Measurements from ENCODE around the gene CACNA1C. TPM values are rescaled to one million over a fixed set of nuclear protein-coding genes. Genes with fewer than 3 reads are reported as not detected.

CACNA1C gene
- total RNA-seq, 5 donors from 2014 or later (not counting 1 experiment from before 2014, with no cell fraction given), result 0.10 to 0.26 (median 0.16) TPM

GRCh38 chr12:2562400-2562799 is 509.6 kb downstream of the CACNA1C start:
- WGBS (ENCODE audit: insufficient coverage), result 71% methylated on average over 1 of the region's 3 CpGs

GRCh38 chr12:2563709-2564108 is 510.9 kb downstream of the CACNA1C start:
- no peaks in the 10 kb centered on the region for H3K4me1 ChIP-seq (ENCODE audit: control insufficient read depth in 1 of 2, extremely low read depth in 1 of 2, insufficient read depth in 2 of 2, low read length in 2 of 2)
- ChIA-PET CTCF (no interaction called here), POLR2A (no interaction called here)
- H3K27ac Mint-ChIP-seq, result no peak overlapping the region
- ATAC-seq (replicated peaks in 1 of 4), result no peak
- H3K4me3 Mint-ChIP-seq, result no peak overlapping the region
- no peak overlapping the region for H3K4me3 ChIP-seq (ENCODE audit: control insufficient read depth in 1 of 2, extremely low read depth in 1 of 2, low read length in 1 of 2)
- no peaks in the 10 kb centered on the region for H3K36me3 ChIP-seq (ENCODE audit: control insufficient read depth in 2 of 2, extremely low read depth in 1 of 2, insufficient read depth in 1 of 2, low read length in 1 of 2)
- no peak for DNase-seq
- H3K27me3 Mint-ChIP-seq, result peaks cover 0 to 6% of the 10 kb centered on the region in 2 donors
- H3K27me3 ChIP-seq (replicated peaks in 1 of 2; ENCODE audit: control insufficient read depth in 2 of 2, extremely low read depth in 1 of 2, insufficient read depth in 2 of 2, low read length in 1 of 2), result peaks cover 0 to 19% of the 10 kb centered on the region in 2 experiments
- no peaks in the 10 kb centered on the region for H3K9me3 ChIP-seq
- H3K36me3 Mint-ChIP-seq, result no peaks in the 10 kb centered on the region
- H3K4me1 Mint-ChIP-seq, result no peaks in the 10 kb centered on the region
- H3K27ac ChIP-seq (ENCODE audit: low read length), result no peak overlapping the region
- 88% methylated on average over 3 of the region's 6 CpGs for WGBS (ENCODE audit: insufficient coverage)
- H3K9me3 Mint-ChIP-seq, result no peaks in the 10 kb centered on the region

More at GRCh38 chr12:2562400-2562799, 509.6 kb downstream of the CACNA1C start:
- Histone ChIP-seq H3K27ac (ENCODE audit: low read length) (no peak overlapping the region), H3K4me3 (ENCODE audit: control insufficient read depth in 1 of 2, extremely low read depth in 1 of 2, low read length in 1 of 2) (no peak overlapping the region), H3K27me3 (replicated peaks in 1 of 2; ENCODE audit: control insufficient read depth in 2 of 2, extremely low read depth in 1 of 2, insufficient read depth in 2 of 2, low read length in 1 of 2) (peaks cover 0 to 25% of the 10 kb centered on the region in 2 experiments), H3K9me3 (no peaks in the 10 kb centered on the region), H3K36me3 (ENCODE audit: control insufficient read depth in 2 of 2, extremely low read depth in 1 of 2, insufficient read depth in 1 of 2, low read length in 1 of 2) (no peaks in the 10 kb centered on the region), H3K4me1 (ENCODE audit: control insufficient read depth in 1 of 2, extremely low read depth in 1 of 2, insufficient read depth in 2 of 2, low read length in 2 of 2) (no peaks in the 10 kb centered on the region)
- ChIA-PET POLR2A (interaction anchor here in 1 of 2 donors (0.6 kb wide), 1 partner anchor 14 kb away, joined by 3 read pairs; no protein-coding TSS in a partner anchor), CTCF (no interaction called here)
- no peaks in the 10 kb centered on the region for H3K36me3 Mint-ChIP-seq
- peaks cover 4 to 9% of the 10 kb centered on the region in 2 donors for H3K27me3 Mint-ChIP-seq
- ATAC-seq (replicated peaks in 1 of 4), result no peak
- H3K27ac Mint-ChIP-seq, result no peak overlapping the region
- no peak for DNase-seq
- H3K4me3 Mint-ChIP-seq, result no peak overlapping the region
- no peaks in the 10 kb centered on the region for H3K9me3 Mint-ChIP-seq
- no peaks in the 10 kb centered on the region for H3K4me1 Mint-ChIP-seq

- no peak overlapping the region for H3K27ac Mint-ChIP-seq
- no peaks in the 10 kb centered on the region for H3K9me3 Mint-ChIP-seq
- no peaks in the 10 kb centered on the region for H3K36me3 Mint-ChIP-seq
- no peaks in the 10 kb centered on the region for H3K4me1 ChIP-seq (ENCODE audit: control insufficient read depth in 1 of 2, extremely low read depth in 1 of 2, insufficient read depth in 2 of 2, low read length in 2 of 2)
- no peaks in the 10 kb centered on the region for H3K4me1 Mint-ChIP-seq
- peaks cover 0 to 19% of the 10 kb centered on the region in 2 experiments for H3K27me3 ChIP-seq (replicated peaks in 1 of 2; ENCODE audit: control insufficient read depth in 2 of 2, extremely low read depth in 1 of 2, insufficient read depth in 2 of 2, low read length in 1 of 2)
- H3K27ac ChIP-seq (ENCODE audit: low read length), result no peak overlapping the region
- no peak overlapping the region for H3K4me3 ChIP-seq (ENCODE audit: control insufficient read depth in 1 of 2, extremely low read depth in 1 of 2, low read length in 1 of 2)
- peaks cover 4 to 6% of the 10 kb centered on the region in 2 donors for H3K27me3 Mint-ChIP-seq
- 89% methylated on average over 12 of the region's 12 CpGs for WGBS (ENCODE audit: insufficient coverage)
- POLR2A ChIA-PET, result no interaction called here
- H3K9me3 ChIP-seq, result no peaks in the 10 kb centered on the region
- DNase-seq (no peak), ATAC-seq (replicated peaks in 1 of 4) (no peak)
- H3K36me3 ChIP-seq (ENCODE audit: control insufficient read depth in 2 of 2, extremely low read depth in 1 of 2, insufficient read depth in 1 of 2, low read length in 1 of 2), result no peaks in the 10 kb centered on the region
- CTCF ChIA-PET, result no interaction called here
- no peak overlapping the region for H3K4me3 Mint-ChIP-seq
These were observed 513.4 kb downstream of the CACNA1C start for GRCh38 chr12:2566161-2566560.

GRCh38 chr12:2567711-2568110 is 514.9 kb downstream of the CACNA1C start:
- H3K27me3 Mint-ChIP-seq, result peaks cover 5 to 6% of the 10 kb centered on the region in 2 donors
- H3K4me3 ChIP-seq (ENCODE audit: control insufficient read depth in 1 of 2, extremely low read depth in 1 of 2, low read length in 1 of 2), result no peak overlapping the region
- no peaks in the 10 kb centered on the region for H3K4me1 Mint-ChIP-seq
- no peak overlapping the region for H3K27ac Mint-ChIP-seq
- H3K4me1 ChIP-seq (ENCODE audit: control insufficient read depth in 1 of 2, extremely low read depth in 1 of 2, insufficient read depth in 2 of 2, low read length in 2 of 2), result no peaks in the 10 kb centered on the region
- 87% methylated on average over 4 of the region's 4 CpGs for WGBS (ENCODE audit: insufficient coverage)
- ATAC-seq (replicated peaks in 1 of 4) (no peak), DNase-seq (no peak)
- peaks cover 0 to 19% of the 10 kb centered on the region in 2 experiments for H3K27me3 ChIP-seq (replicated peaks in 1 of 2; ENCODE audit: control insufficient read depth in 2 of 2, extremely low read depth in 1 of 2, insufficient read depth in 2 of 2, low read length in 1 of 2)
- H3K9me3 Mint-ChIP-seq, result no peaks in the 10 kb centered on the region
- no peak overlapping the region for H3K27ac ChIP-seq (ENCODE audit: low read length)
- no peaks in the 10 kb centered on the region for H3K9me3 ChIP-seq
- POLR2A ChIA-PET, result no interaction called here
- no peak overlapping the region for H3K4me3 Mint-ChIP-seq
- CTCF ChIA-PET, result no interaction called here
- H3K36me3 Mint-ChIP-seq, result no peaks in the 10 kb centered on the region
- H3K36me3 ChIP-seq (ENCODE audit: control insufficient read depth in 2 of 2, extremely low read depth in 1 of 2, insufficient read depth in 1 of 2, low read length in 1 of 2), result no peaks in the 10 kb centered on the region

- Histone ChIP-seq H3K27me3 (replicated peaks in 1 of 2; ENCODE audit: control insufficient read depth in 2 of 2, extremely low read depth in 1 of 2, insufficient read depth in 2 of 2, low read length in 1 of 2) (peaks cover 0 to 26% of the 10 kb centered on the region in 2 experiments), H3K36me3 (ENCODE audit: control insufficient read depth in 2 of 2, extremely low read depth in 1 of 2, insufficient read depth in 1 of 2, low read length in 1 of 2) (no peaks in the 10 kb centered on the region), H3K4me1 (ENCODE audit: control insufficient read depth in 1 of 2, extremely low read depth in 1 of 2, insufficient read depth in 2 of 2, low read length in 2 of 2) (no peaks in the 10 kb centered on the region), H3K27ac (ENCODE audit: low read length) (no peak overlapping the region), H3K4me3 (ENCODE audit: control insufficient read depth in 1 of 2, extremely low read depth in 1 of 2, low read length in 1 of 2) (no peak overlapping the region), H3K9me3 (no peaks in the 10 kb centered on the region)
- Mint-ChIP-seq H3K27me3 (peaks cover 15 to 16% of the 10 kb centered on the region in 2 donors), H3K27ac (no peak overlapping the region), H3K4me3 (no peak overlapping the region), H3K4me1 (no peaks in the 10 kb centered on the region), H3K9me3 (no peaks in the 10 kb centered on the region), H3K36me3 (no peaks in the 10 kb centered on the region)
- DNase-seq (no peak), ATAC-seq (replicated peaks in 1 of 4) (no peak)
- POLR2A ChIA-PET, result no interaction called here
- CTCF ChIA-PET, result no interaction called here
- 100% methylated on average over 1 of the region's 7 CpGs for WGBS (ENCODE audit: insufficient coverage)
These were observed 517.8 kb downstream of the CACNA1C start for GRCh38 chr12:2570562-2570961.

GRCh38 chr12:2574355-2574935 is 521.7 kb downstream of the CACNA1C start:
- H3K36me3 ChIP-seq (ENCODE audit: control insufficient read depth in 2 of 2, extremely low read depth in 1 of 2, insufficient read depth in 1 of 2, low read length in 1 of 2), result no peaks in the 10 kb centered on the region
- ChIA-PET CTCF (no interaction called here), POLR2A (no interaction called here)
- Mint-ChIP-seq H3K4me3 (no peak overlapping the region), H3K9me3 (no peaks in the 10 kb centered on the region), H3K27ac (no peak overlapping the region), H3K4me1 (no peaks in the 10 kb centered on the region), H3K27me3 (peaks cover 14 to 15% of the 10 kb centered on the region in 2 donors), H3K36me3 (no peaks in the 10 kb centered on the region)
- ATAC-seq (replicated peaks in 1 of 4) (no peak), DNase-seq (no peak)
- peaks cover 0 to 17% of the 10 kb centered on the region in 2 experiments for H3K27me3 ChIP-seq (replicated peaks in 1 of 2; ENCODE audit: control insufficient read depth in 2 of 2, extremely low read depth in 1 of 2, insufficient read depth in 2 of 2, low read length in 1 of 2)
- no peaks in the 10 kb centered on the region for H3K9me3 ChIP-seq
- no peak overlapping the region for H3K27ac ChIP-seq (ENCODE audit: low read length)
- no peak overlapping the region for H3K4me3 ChIP-seq (ENCODE audit: control insufficient read depth in 1 of 2, extremely low read depth in 1 of 2, low read length in 1 of 2)
- no peaks in the 10 kb centered on the region for H3K4me1 ChIP-seq (ENCODE audit: control insufficient read depth in 1 of 2, extremely low read depth in 1 of 2, insufficient read depth in 2 of 2, low read length in 2 of 2)
- 80% methylated on average over 1 of the region's 4 CpGs for WGBS (ENCODE audit: insufficient coverage)

GRCh38 chr12:2575245-2575644 is 522.5 kb downstream of the CACNA1C start:
- ChIA-PET POLR2A (no interaction called here), CTCF (no interaction called here)
- Mint-ChIP-seq H3K36me3 (no peaks in the 10 kb centered on the region), H3K4me1 (no peaks in the 10 kb centered on the region), H3K27ac (no peak overlapping the region), H3K27me3 (peaks cover 14% of the 10 kb centered on the region in 2 donors), H3K9me3 (no peaks in the 10 kb centered on the region), H3K4me3 (no peak overlapping the region)
- Histone ChIP-seq H3K4me3 (ENCODE audit: control insufficient read depth in 1 of 2, extremely low read depth in 1 of 2, low read length in 1 of 2) (no peak overlapping the region), H3K4me1 (ENCODE audit: control insufficient read depth in 1 of 2, extremely low read depth in 1 of 2, insufficient read depth in 2 of 2, low read length in 2 of 2) (no peaks in the 10 kb centered on the region), H3K36me3 (ENCODE audit: control insufficient read depth in 2 of 2, extremely low read depth in 1 of 2, insufficient read depth in 1 of 2, low read length in 1 of 2) (no peaks in the 10 kb centered on the region), H3K27ac (ENCODE audit: low read length) (no peak overlapping the region), H3K9me3 (no peaks in the 10 kb centered on the region), H3K27me3 (replicated peaks in 1 of 2; ENCODE audit: control insufficient read depth in 2 of 2, extremely low read depth in 1 of 2, insufficient read depth in 2 of 2, low read length in 1 of 2) (peaks cover 0 to 17% of the 10 kb centered on the region in 2 experiments)
- ATAC-seq (replicated peaks in 1 of 4) (no peak), DNase-seq (no peak)
- 85% methylated on average over 3 of the region's 5 CpGs for WGBS (ENCODE audit: insufficient coverage)

Data from T-cell (primary cell).